Tibial artery (tissue), 4 donors: Measurements from ENCODE around the gene MRPL36.

ENCODE experiments used
- DNase-seq, 2 donors: peaks; one replicate each; pipeline ENCODE4 v3.0.0-alpha.2; 2019
- H3K27ac ChIP-seq, 2 donors: fragments of 200-600 bp; sonication (generic) in 1 of 2; 1 replicate in 1 of 2; 2 replicates in 1 of 2; pipeline ENCODE4 v1.5.1; 2018 to 2019; ENCODE audit warnings: mild to moderate bottlenecking in 1 of 2
- H3K27me3 ChIP-seq, 2 donors: fragments of 200-600 bp; sonication (generic) in 1 of 2; one replicate each; pipeline versions ENCODE4 v1.5.1 to v1.6.0; 2016 to 2019
- H3K36me3 ChIP-seq, 3 donors: fragments of 200-600 bp; sonication (generic) in 2 of 3; one replicate each; pipeline ENCODE4 v1.5.1; 2016 to 2019; ENCODE audit warnings: mild to moderate bottlenecking in 2 of 3
- H3K4me1 ChIP-seq, 4 donors: fragments of 200-600 bp; sonication (generic) in 2 of 4; 1 replicate in 3 of 4; 2 replicates in 1 of 4; pipeline ENCODE4 v1.5.1; 2016 to 2019
- H3K4me3 ChIP-seq, 2 donors: fragments of 200-600 bp; sonication (generic) in 1 of 2; 1 replicate in 1 of 2; 2 replicates in 1 of 2; pipeline ENCODE4 v1.5.1; 2018 to 2019; ENCODE audit warnings: mild to moderate bottlenecking in 2 of 2
- H3K9me3 ChIP-seq, 3 donors: fragments of 200-600 bp; sonication (generic) in 1 of 3; one replicate each; pipeline ENCODE4 v1.5.1; 2016 to 2019
- CTCF ChIP-seq, 2 experiments: fragments of 200-600 bp in 1 of 2; fragments of 450-650 bp in 1 of 2; IDR thresholded peaks; one replicate each; pipeline ENCODE4 v1.5.1; 2017 to 2019; ENCODE audit warnings: antibody characterized with exemption in 2 of 2, mild to moderate bottlenecking in 1 of 2, moderate library complexity in 1 of 2
- intact Hi-C: fragments of 100-400 bp; cut with DNase I; formaldehyde crosslinking; loops from one replicate; pipeline ENCODE4 v1.15.0; 2023; ENCODE audit warnings: low total_unique reads

The MRPL36 gene

GRCh38 chr5:1838013-1838412, 38.4 kb upstream of the MRPL36 start:
- H3K9me3 ChIP-seq: no peaks in the 10 kb centered on the region
- intact Hi-C loops: no loop called here
- H3K27me3 ChIP-seq: peaks cover 0 to 42% of the 10 kb centered on the region in 2 donors
- no peaks in the 10 kb centered on the region for H3K4me1 ChIP-seq
- H3K4me3 ChIP-seq: no peak overlapping the region
- DNase-seq: no peak
- no peak for TF ChIP-seq CTCF (IDR thresholded peaks at IDR 0.05)
- H3K36me3 ChIP-seq: no peaks in the 10 kb centered on the region
- no peak overlapping the region for H3K27ac ChIP-seq

- Histone ChIP-seq H3K9me3 (no peaks in the 10 kb centered on the region), H3K27me3 (peaks cover 0 to 42% of the 10 kb centered on the region in 2 donors), H3K4me3 (no peak overlapping the region), H3K4me1 (no peaks in the 10 kb centered on the region), H3K36me3 (no peaks in the 10 kb centered on the region), H3K27ac (no peak overlapping the region)
- DNase-seq: no peak
- no peak for TF ChIP-seq CTCF (IDR thresholded peaks at IDR 0.05)
- intact Hi-C loops: no loop called here
These were observed 37.5 kb upstream of the MRPL36 start for GRCh38 chr5:1836891-1837880.

- no peaks in the 10 kb centered on the region for H3K9me3 ChIP-seq
- peaks cover 0 to 37% of the 10 kb centered on the region in 2 donors for H3K27me3 ChIP-seq
- H3K36me3 ChIP-seq: no peaks in the 10 kb centered on the region
- no peaks in the 10 kb centered on the region for H3K4me1 ChIP-seq
- peak in 1 of 2 donors; percentile 33 for DNase-seq
- no peak overlapping the region for H3K27ac ChIP-seq
- no peak overlapping the region for H3K4me3 ChIP-seq
- TF ChIP-seq CTCF (IDR thresholded peaks at IDR 0.05): no peak
- intact Hi-C loops: no loop called here
These were observed 36.7 kb upstream of the MRPL36 start for GRCh38 chr5:1836176-1836890.

- DNase-seq: peak in 1 of 2 donors; percentile 51
- intact Hi-C loops: no loop called here
- no peaks in the 10 kb centered on the region for H3K4me1 ChIP-seq
- no peaks in the 10 kb centered on the region for H3K36me3 ChIP-seq
- TF ChIP-seq CTCF (IDR thresholded peaks at IDR 0.05): no peak
- no peak overlapping the region for H3K4me3 ChIP-seq
- peaks cover 0 to 28% of the 10 kb centered on the region in 2 donors for H3K27me3 ChIP-seq
- no peaks in the 10 kb centered on the region for H3K9me3 ChIP-seq
- no peak overlapping the region for H3K27ac ChIP-seq
These were observed 35.8 kb upstream of the MRPL36 start for GRCh38 chr5:1835431-1835830.

- H3K9me3 ChIP-seq: no peaks in the 10 kb centered on the region
- intact Hi-C loops: no loop called here
- H3K4me3 ChIP-seq: no peak overlapping the region
- H3K36me3 ChIP-seq: peaks cover 0 to under 1% (median 0%) of the 10 kb centered on the region in 3 donors
- H3K4me1 ChIP-seq: no peaks in the 10 kb centered on the region
- H3K27ac ChIP-seq: no peak overlapping the region
- TF ChIP-seq CTCF (IDR thresholded peaks at IDR 0.05): no peak
- peaks cover 0 to 23% of the 10 kb centered on the region in 2 donors for H3K27me3 ChIP-seq
- peak in 1 of 2 donors; percentile 25 for DNase-seq
These were observed 35.2 kb upstream of the MRPL36 start for GRCh38 chr5:1834721-1835429.
